ENCODE results near the gene STK16. TPM values are rescaled to one million over a fixed set of nuclear protein-coding genes. Genes with fewer than 3 reads are reported as not detected.
A peak's percentile ranks its signal among the peaks of the same experiment; 100 is the strongest.

Gene STK16
- total and polyA plus RNA-seq, 2 of the 13 experiments (the other 11 are each of a cell fraction or from before 2014, with no cell fraction given): 28.0 to 50.9 TPM

DNA sequence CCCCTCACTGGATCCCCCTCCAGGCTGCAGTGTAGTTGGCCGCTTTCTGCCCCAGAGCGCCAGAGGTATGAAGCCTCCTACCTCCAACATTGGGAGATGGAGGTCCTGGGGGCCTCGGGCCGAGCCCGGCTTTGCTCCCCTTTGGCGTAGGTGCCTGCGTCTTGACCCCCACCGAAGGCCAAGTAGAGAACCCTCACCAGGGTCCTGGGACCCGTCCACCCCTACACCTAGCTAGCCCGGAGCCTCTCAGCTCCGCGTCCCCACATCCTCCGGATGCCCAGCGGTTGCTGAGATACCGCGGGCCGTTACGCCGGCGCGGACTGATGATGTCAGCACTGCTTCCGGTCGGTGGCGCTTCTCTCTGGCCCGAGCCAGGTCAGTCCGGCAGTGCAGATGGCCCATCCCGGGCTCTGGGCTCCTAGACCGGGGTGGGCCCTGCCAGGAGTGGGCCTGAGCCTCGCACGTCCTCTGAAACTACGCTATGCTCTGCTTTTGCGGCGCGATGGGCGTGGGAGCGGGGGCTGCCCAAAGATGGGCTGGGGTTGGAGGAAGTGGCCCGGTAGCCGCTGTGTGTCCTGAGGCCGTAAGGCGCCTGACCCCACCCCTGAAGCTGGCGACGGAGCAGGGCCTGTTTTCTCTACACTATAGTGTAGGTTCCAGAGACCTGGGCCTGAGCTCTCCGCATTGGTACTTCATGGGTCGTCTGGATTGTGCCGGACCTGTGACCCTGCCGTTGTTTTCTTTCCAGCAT, at the start of gene STK16, which contains the start of gene GLB1L (continued):
- TF ChIP-seq, protein P1, sequence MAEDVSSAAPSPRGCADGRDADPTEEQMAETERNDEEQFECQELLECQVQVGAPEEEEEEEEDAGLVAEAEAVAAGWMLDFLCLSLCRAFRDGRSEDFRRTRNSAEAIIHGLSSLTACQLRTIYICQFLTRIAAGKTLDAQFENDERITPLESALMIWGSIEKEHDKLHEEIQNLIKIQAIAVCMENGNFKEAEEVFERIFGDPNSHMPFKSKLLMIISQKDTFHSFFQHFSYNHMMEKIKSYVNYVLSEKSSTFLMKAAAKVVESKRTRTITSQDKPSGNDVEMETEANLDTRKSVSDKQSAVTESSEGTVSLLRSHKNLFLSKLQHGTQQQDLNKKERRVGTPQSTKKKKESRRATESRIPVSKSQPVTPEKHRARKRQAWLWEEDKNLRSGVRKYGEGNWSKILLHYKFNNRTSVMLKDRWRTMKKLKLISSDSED (CRISPR knock-in tag; IDR thresholded peaks at IDR 0.05): no peak
- TF ChIP-seq DNMT3B (CRISPR knock-in tag; conservative IDR thresholded peaks at IDR 0.05) (peak; percentile 90; the same call in 1 of the 2 replicates), ZFP90 (CRISPR knock-in tag; IDR thresholded peaks at IDR 0.05; ENCODE audit: borderline replicate concordance) (peak; percentile 92), ZNF335 (CRISPR knock-in tag; IDR thresholded peaks at IDR 0.05) (peak; percentile 80; the same call in 1 of the 2 replicates), SCMH1 (CRISPR knock-in tag; IDR thresholded peaks at IDR 0.05; ENCODE audit: borderline replicate concordance) (no peak), GATAD2A (CRISPR knock-in tag; IDR thresholded peaks at IDR 0.05) (peak; percentile 78), DMAP1 (CRISPR knock-in tag; IDR thresholded peaks at IDR 0.05) (peak; percentile 96), ZNF225 (CRISPR knock-in tag; IDR thresholded peaks at IDR 0.05) (peak; percentile 95), ZFP36 (IDR thresholded peaks at IDR 0.05; ENCODE audit: borderline replicate concordance, low read depth, low read length, partially characterized antibody) (no peak), MBD4 (IDR thresholded peaks at IDR 0.05; ENCODE audit: borderline replicate concordance, low read length) (no peak), EED (CRISPR knock-in tag; IDR thresholded peaks at IDR 0.05) (peak; percentile 96), ZNF343 (CRISPR knock-in tag; IDR thresholded peaks at IDR 0.05) (peak; percentile 85; the same call in 1 of the 2 replicates), ZNF552 (CRISPR knock-in tag; IDR thresholded peaks at IDR 0.05; ENCODE audit: borderline replicate concordance) (0 out of 2 replicates have a peak, but pooled peaks have one; percentile 6), NFE2L1 (CRISPR knock-in tag; IDR thresholded peaks at IDR 0.05; ENCODE audit: borderline replicate concordance) (no peak; the same call in 1 of the 2 replicates)
- TF ChIP-seq, protein P2, sequence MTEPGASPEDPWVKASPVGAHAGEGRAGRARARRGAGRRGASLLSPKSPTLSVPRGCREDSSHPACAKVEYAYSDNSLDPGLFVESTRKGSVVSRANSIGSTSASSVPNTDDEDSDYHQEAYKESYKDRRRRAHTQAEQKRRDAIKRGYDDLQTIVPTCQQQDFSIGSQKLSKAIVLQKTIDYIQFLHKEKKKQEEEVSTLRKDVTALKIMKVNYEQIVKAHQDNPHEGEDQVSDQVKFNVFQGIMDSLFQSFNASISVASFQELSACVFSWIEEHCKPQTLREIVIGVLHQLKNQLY (CRISPR knock-in tag; IDR thresholded peaks at IDR 0.05): peak; percentile 43; the same call in 1 of the 2 replicates
- TF ChIP-seq, protein P3, sequence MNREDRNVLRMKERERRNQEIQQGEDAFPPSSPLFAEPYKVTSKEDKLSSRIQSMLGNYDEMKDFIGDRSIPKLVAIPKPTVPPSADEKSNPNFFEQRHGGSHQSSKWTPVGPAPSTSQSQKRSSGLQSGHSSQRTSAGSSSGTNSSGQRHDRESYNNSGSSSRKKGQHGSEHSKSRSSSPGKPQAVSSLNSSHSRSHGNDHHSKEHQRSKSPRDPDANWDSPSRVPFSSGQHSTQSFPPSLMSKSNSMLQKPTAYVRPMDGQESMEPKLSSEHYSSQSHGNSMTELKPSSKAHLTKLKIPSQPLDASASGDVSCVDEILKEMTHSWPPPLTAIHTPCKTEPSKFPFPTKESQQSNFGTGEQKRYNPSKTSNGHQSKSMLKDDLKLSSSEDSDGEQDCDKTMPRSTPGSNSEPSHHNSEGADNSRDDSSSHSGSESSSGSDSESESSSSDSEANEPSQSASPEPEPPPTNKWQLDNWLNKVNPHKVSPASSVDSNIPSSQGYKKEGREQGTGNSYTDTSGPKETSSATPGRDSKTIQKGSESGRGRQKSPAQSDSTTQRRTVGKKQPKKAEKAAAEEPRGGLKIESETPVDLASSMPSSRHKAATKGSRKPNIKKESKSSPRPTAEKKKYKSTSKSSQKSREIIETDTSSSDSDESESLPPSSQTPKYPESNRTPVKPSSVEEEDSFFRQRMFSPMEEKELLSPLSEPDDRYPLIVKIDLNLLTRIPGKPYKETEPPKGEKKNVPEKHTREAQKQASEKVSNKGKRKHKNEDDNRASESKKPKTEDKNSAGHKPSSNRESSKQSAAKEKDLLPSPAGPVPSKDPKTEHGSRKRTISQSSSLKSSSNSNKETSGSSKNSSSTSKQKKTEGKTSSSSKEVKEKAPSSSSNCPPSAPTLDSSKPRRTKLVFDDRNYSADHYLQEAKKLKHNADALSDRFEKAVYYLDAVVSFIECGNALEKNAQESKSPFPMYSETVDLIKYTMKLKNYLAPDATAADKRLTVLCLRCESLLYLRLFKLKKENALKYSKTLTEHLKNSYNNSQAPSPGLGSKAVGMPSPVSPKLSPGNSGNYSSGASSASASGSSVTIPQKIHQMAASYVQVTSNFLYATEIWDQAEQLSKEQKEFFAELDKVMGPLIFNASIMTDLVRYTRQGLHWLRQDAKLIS (CRISPR knock-in tag; IDR thresholded peaks at IDR 0.05): no peak
- TF ChIP-seq, protein P4, sequence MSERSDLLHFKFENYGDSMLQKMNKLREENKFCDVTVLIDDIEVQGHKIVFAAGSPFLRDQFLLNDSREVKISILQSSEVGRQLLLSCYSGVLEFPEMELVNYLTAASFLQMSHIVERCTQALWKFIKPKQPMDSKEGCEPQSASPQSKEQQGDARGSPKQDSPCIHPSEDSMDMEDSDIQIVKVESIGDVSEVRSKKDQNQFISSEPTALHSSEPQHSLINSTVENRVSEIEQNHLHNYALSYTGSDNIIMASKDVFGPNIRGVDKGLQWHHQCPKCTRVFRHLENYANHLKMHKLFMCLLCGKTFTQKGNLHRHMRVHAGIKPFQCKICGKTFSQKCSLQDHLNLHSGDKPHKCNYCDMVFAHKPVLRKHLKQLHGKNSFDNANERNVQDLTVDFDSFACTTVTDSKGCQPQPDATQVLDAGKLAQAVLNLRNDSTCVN (CRISPR knock-in tag; IDR thresholded peaks at IDR 0.05; ENCODE audit: borderline replicate concordance): peak; percentile 70; the same call in 1 of the 2 replicates
- TF ChIP-seq, protein P5, sequence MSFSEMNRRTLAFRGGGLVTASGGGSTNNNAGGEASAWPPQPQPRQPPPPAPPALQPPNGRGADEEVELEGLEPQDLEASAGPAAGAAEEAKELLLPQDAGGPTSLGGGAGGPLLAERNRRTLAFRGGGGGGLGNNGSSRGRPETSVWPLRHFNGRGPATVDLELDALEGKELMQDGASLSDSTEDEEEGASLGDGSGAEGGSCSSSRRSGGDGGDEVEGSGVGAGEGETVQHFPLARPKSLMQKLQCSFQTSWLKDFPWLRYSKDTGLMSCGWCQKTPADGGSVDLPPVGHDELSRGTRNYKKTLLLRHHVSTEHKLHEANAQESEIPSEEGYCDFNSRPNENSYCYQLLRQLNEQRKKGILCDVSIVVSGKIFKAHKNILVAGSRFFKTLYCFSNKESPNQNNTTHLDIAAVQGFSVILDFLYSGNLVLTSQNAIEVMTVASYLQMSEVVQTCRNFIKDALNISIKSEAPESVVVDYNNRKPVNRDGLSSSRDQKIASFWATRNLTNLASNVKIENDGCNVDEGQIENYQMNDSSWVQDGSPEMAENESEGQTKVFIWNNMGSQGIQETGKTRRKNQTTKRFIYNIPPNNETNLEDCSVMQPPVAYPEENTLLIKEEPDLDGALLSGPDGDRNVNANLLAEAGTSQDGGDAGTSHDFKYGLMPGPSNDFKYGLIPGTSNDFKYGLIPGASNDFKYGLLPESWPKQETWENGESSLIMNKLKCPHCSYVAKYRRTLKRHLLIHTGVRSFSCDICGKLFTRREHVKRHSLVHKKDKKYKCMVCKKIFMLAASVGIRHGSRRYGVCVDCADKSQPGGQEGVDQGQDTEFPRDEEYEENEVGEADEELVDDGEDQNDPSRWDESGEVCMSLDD (CRISPR knock-in tag; IDR thresholded peaks at IDR 0.05; ENCODE audit: borderline replicate concordance): no peak
- TF ChIP-seq, protein P6, sequence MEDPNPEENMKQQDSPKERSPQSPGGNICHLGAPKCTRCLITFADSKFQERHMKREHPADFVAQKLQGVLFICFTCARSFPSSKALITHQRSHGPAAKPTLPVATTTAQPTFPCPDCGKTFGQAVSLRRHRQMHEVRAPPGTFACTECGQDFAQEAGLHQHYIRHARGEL (CRISPR knock-in tag; IDR thresholded peaks at IDR 0.05): no peak
